GM21423 (cell line): ENCODE results near the gene ARHGAP22.

Experiments
- ATAC-seq: cut with Tn5 transposase; IDR thresholded peaks from one replicate; pipeline ENCODE4 v1.9.1; 2021; ENCODE audit warnings: mild to moderate bottlenecking, moderate library complexity; ENCODE audit not compliant: unreplicated experiment

ARHGAP22 gene

DNA sequence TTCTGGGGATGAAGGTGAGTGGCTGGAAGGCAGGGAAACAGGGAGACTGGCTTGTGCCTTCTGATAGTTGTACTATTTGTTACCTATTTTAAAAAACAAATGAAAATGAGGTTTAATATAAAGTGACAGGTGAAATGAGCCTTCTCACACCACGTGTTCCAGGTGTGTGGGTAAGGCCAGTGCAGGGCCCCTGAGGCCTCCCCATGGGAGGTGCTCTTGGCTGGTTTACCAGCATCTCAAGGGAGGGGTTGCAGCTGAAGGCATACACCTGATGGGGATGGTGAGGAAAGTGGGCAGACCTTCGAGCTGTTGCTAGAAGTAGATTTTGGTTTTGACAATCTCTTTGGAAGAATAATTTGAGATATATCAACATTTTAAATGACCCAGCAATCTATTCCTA lies 103.6 kb downstream of the ARHGAP22 start:
- no peak for ATAC-seq

- no peak for ATAC-seq
Observed at GRCh38 chr10:48500771-48501170, 104.1 kb downstream of the ARHGAP22 start.

- no peak for ATAC-seq
Observed at GRCh38 chr10:48498940-48499510, 105.8 kb downstream of the ARHGAP22 start.

GRCh38 chr10:48497780-48498770 lies 106.8 kb downstream of the ARHGAP22 start:
- ATAC-seq = no peak

- no peak for ATAC-seq
Observed at GRCh38 chr10:48496831-48497779, 107.8 kb downstream of the ARHGAP22 start.

DNA sequence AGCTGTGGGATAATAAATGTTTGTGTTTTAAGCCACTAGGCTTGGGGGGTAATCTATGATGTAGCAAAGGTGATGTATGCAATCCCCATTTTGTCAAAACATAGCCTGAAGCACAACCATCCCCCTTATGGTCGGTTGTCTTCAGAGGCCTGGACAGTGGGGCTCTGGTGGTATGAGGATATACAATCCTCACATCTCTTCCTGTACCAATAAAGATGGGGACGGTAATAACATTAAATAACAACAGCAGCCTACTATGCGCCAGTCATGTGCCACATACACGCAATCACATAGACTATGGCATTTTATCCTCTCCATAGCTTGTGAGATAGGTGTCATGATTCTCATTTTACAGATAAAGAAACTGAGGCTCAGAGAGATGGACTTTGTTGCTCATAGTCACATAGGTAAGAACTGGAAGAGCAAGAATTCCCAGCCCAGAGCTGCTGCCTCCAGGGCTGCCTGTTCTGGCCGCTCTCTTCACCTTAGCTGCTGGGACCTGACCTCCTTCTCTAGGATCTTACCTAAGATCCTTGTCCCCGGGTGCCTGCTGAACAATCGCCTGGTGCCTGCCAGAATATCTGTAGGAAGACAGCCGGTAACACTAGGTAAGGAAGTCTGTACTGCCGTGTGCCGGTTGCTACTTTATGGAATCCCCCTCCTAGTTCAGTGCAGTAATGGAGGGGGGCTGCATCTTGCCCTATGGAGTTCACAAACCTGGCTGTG lies 108.6 kb downstream of the ARHGAP22 start:
- ATAC-seq = no peak

DNA sequence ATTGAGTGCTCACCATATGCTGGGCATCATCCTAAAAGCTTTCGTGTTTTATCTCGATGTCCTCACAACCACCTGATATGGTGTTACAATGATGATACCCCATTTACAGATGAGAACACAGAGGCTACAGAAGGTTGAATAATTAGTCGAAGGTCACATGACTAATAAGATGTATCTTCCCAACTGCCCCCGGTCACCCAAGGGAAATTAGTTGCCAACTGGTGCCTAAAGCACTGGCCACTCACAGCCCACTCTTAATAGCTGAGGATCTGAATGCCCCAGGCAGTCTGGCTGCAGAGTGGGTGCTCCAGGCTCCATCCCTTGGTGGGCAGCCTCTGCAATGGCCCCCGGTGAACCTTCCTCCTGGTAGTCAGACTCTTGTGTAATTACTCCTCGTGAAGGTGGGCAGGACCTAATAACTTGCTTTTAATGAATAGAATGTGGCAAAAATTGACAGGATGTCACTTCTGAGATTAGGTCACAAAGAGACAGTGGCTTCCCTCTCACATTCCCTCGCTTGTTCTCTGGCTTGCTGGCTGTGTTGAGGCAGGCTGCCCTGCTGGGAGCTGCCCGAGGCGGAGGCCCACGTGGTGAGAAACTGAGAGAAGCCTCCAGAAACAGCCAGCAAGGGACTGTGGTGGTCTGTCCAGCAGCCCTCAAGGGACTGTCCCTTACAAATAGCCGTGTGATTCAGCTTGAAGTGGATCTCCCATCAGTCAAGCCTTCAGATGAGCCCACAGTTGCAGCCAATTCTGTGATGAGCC lies 109.4 kb downstream of the ARHGAP22 start:
- ATAC-seq = no peak

DNA sequence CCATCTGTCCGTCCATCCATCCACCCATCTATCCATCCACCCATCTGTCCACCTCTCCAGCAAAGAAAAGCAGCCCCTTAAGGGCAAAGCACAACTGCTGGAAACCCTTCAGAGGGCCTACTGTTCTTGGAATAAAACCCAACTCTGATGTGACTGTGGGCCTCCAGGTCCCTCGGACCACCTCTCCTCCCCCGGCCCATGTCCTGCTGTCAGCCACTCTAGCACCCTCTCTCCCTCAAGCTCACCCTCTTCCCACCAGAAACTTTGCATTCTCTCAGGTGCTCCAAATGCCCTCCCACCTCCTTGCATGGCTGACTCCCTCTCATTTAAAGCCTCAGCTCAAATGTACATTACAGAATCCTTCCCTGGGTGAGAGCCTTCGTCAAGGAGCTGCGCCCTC lies 110.3 kb downstream of the ARHGAP22 start:
- ATAC-seq = no peak

DNA sequence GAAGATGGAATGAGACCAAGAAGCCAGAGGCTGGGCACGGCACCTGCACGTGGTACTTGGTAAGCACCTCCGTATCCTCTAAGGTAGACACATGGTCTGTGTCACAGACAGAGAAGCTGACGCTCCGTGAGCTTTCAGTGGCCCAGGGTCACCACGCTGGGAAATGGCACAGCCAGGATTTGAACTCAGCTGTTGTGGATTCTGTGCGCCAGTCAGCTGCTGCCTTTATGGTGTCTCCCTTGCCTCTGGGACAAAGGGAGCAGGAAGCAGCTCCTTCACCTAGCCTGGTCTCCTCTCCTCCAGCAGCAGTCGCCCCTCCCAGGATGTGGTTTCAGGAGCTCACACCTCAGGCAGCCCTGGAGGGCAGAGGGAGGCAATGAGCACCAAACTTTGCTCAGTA lies 110.8 kb downstream of the ARHGAP22 start:
- no peak for ATAC-seq

GRCh38 chr10:48493083-48493871 lies 111.6 kb downstream of the ARHGAP22 start:
- ATAC-seq = no peak

DNA sequence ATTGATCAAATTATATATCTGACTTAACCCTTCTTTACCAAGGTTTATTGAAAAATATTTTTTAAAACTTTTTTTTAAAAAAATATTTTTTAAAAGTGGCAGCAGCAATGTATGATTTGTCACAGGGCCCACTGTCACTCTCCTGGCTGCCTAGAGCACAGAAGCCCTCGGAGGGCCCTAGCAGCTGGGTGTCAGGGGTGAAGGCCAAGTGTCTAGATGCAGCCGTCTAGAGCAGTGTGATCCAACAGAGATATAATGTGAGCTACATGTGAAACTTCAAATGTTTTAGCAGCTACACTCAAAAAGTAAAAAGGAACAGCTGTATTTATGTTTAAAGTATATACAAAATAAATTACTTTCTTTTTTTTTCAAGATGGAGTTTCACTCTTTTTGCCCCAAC lies 112.7 kb downstream of the ARHGAP22 start:
- ATAC-seq = no peak

GRCh38 chr10:48491392-48492139 lies 113.3 kb downstream of the ARHGAP22 start:
- ATAC-seq = no peak

GRCh38 chr10:48490946-48491345 lies 113.9 kb downstream of the ARHGAP22 start:
- no peak for ATAC-seq

GRCh38 chr10:48490571-48490940 lies 114.3 kb downstream of the ARHGAP22 start:
- ATAC-seq = no peak

- ATAC-seq = no peak
Observed at GRCh38 chr10:48489099-48489498, 115.8 kb downstream of the ARHGAP22 start.

DNA sequence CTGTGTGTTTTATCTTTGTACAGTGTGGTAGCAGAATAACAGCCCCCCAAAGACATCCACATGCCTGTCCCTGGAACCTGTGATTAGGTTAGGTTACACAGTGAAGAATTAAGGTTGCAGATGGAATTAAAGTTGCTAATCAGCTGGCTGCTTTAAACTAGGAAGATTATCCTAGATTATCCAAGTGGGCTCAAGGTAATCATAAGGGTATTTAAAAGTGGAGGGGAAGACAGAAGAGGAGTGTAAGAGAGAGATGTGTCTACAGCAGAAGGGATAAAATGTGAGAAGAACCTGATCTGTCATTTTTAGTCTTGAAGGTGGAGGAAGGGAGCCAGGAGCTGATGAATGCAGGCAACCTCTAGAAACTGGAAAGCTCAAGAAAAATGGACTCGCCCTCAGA lies 117.6 kb downstream of the ARHGAP22 start:
- ATAC-seq = no peak

DNA sequence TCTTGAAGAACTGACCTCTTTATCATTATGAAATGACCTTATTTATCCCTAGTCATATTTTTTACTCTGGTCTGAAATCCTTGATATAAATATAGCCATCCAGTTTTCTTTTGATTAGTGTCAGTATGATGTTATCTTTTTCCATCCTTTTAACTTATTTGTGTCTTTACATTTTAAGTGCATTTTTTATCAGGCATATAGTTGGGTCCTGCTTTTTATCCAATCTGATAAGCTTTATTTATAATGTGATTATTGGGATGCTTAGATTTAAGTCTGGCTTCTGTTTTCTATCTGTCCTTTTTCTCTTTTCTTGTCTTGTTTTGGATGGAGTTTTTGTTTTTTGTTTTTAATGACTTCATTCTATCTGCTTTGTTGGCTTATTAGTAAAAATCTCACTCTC lies 119.2 kb downstream of the ARHGAP22 start:
- no peak for ATAC-seq

GRCh38 chr10:48484911-48485310 lies 120.0 kb downstream of the ARHGAP22 start:
- no peak for ATAC-seq
